TTC549 (cell line): ENCODE data around the gene RRP9.

Source experiments
- FAIRE-seq: peaks from 2 replicates; lab custom pipeline; 2012; peaks lifted over from hg19 to GRCh38; lab: Jason Lieb, UNC

RRP9 gene

GRCh38 chr3:51955175-51955892 is 13.6 kb upstream of the RRP9 start, which contains the start of gene GPR62:
Gene GPR62 (plus strand): TSS chr3:51955381. CDS start chr3:51955653, 272 bp downstream.
- no peak for FAIRE-seq

- FAIRE-seq: no peak
These were observed 13.0 kb upstream of the RRP9 start for GRCh38 chr3:51954713-51955112.

- FAIRE-seq: no peak
These were observed 12.4 kb upstream of the RRP9 start for GRCh38 chr3:51954105-51954504.

GRCh38 chr3:51953445-51953844 is 11.7 kb upstream of the RRP9 start:
- FAIRE-seq: no peak

GRCh38 chr3:51950899-51951298 is 9.2 kb upstream of the RRP9 start:
- no peak for FAIRE-seq

- no peak for FAIRE-seq
These were observed 7.4 kb upstream of the RRP9 start for GRCh38 chr3:51949121-51949520.

GRCh38 chr3:51948016-51948580 is 6.4 kb upstream of the RRP9 start:
- no peak for FAIRE-seq

- no peak for FAIRE-seq
These were observed 5.7 kb upstream of the RRP9 start for GRCh38 chr3:51947215-51947900.

GRCh38 chr3:51946796-51947195 is 5.1 kb upstream of the RRP9 start:
- FAIRE-seq: no peak

- no peak for FAIRE-seq
These were observed 4.4 kb upstream of the RRP9 start for GRCh38 chr3:51945926-51946705.

GRCh38 chr3:51945031-51945840 is 3.5 kb upstream of the RRP9 start:
- FAIRE-seq: no peak

GRCh38 chr3:51944451-51945021 is 2.8 kb upstream of the RRP9 start:
- no peak for FAIRE-seq

- FAIRE-seq: no peak
These were observed 2.0 kb upstream of the RRP9 start for GRCh38 chr3:51943451-51944391.

GRCh38 chr3:51942603-51943450 is 1.1 kb upstream of the RRP9 start:
- no peak for FAIRE-seq

GRCh38 chr3:51941463-51941797 is 274 bp downstream of the RRP9 start:
- FAIRE-seq: no peak

GRCh38 chr3:51940648-51941462 is 849 bp downstream of the RRP9 start:
- no peak for FAIRE-seq

GRCh38 chr3:51938780-51939425 is 2.8 kb downstream of the RRP9 start:
- FAIRE-seq: no peak
